ENCODE results near the gene IP6K1.

DNA sequence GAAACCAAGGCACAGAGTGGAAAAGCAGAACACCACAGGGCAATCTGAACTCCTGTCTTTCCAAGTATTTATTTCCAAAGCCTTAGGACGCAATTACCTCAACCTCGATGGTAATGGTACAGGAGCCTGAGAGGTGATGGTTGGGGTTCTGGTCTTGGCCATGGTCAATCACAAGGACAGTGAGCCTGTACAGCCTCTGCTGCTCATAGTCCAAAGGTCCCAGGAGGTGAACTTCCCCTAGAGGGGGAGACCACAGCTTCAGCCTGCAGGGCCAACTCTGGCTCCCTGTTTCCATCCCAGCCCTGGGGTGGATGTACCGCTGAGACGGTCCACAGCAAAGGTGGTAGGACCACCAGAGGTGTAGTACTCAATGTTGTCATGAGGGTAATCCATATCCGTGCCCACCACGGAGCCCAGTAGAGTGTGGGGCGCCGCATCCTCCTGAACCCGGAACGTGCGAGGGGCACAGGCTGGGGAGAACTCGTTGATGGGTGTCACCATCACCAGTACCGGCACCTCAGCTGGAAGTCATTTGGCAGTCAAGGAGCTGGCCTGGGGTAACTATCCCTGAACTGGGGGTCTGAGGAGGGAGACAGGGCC, 7.2 kb upstream of the IP6K1 start:
- TF ChIP-seq, protein P1, sequence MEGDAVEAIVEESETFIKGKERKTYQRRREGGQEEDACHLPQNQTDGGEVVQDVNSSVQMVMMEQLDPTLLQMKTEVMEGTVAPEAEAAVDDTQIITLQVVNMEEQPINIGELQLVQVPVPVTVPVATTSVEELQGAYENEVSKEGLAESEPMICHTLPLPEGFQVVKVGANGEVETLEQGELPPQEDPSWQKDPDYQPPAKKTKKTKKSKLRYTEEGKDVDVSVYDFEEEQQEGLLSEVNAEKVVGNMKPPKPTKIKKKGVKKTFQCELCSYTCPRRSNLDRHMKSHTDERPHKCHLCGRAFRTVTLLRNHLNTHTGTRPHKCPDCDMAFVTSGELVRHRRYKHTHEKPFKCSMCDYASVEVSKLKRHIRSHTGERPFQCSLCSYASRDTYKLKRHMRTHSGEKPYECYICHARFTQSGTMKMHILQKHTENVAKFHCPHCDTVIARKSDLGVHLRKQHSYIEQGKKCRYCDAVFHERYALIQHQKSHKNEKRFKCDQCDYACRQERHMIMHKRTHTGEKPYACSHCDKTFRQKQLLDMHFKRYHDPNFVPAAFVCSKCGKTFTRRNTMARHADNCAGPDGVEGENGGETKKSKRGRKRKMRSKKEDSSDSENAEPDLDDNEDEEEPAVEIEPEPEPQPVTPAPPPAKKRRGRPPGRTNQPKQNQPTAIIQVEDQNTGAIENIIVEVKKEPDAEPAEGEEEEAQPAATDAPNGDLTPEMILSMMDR (IDR thresholded peaks at IDR 0.05), result no peak
- TF ChIP-seq EZH2 (IDR thresholded peaks at IDR 0.05; ENCODE audit: borderline replicate concordance, insufficient read depth, low read depth, low read length, poor library complexity, severe bottlenecking), result no peak
